ENCODE data around the gene CLCNKA.

GRCh38 chr1:16047791-16048475, 26.1 kb downstream of the CLCNKA start:
- TF ChIP-seq CTCF (IDR thresholded peaks at IDR 0.05): no peak
- TF ChIP-seq ZFX (IDR thresholded peaks at IDR 0.05; ENCODE audit: borderline replicate concordance): no peak
